Keratinocyte (primary cell): ENCODE data around the gene TAS2R9. TPM values are rescaled to one million over a fixed set of nuclear protein-coding genes. Genes with fewer than 3 reads are reported as not detected.

Experiments used
- DNase-seq: peaks from one replicate; pipeline ENCODE4 v3.0.0-alpha.2; 2011; ENCODE audit warnings: low read depth, missing footprints, low spot score
- FAIRE-seq: peaks from 2 replicates; lab custom pipeline; 2011; peaks lifted over from hg19 to GRCh38; lab: Jason Lieb, UNC
- H2AFZ ChIP-seq: 2 replicates; pipeline ENCODE4 v1.6.0; 2012; ENCODE audit warnings: low read length, control low read depth, inconsistent platforms; ENCODE audit not compliant: control insufficient read depth
- H3K27ac ChIP-seq: 2 replicates; pipeline ENCODE4 v1.5.1; 2011; ENCODE audit warnings: low read length; ENCODE audit not compliant: control insufficient read depth, insufficient read depth
- H3K27me3 ChIP-seq: 3 replicates; pipeline ENCODE4 v1.6.0; 2011; ENCODE audit warnings: low read length; ENCODE audit not compliant: control insufficient read depth, insufficient read depth; ENCODE audit errors: extremely low read depth
- H3K36me3 ChIP-seq, 2 experiments: 2 replicates in 1 of 2; 3 replicates in 1 of 2; pipeline ENCODE4 v1.5.1; 2011; ENCODE audit warnings: low read length in 2 of 2, mild to moderate bottlenecking in 1 of 2; ENCODE audit not compliant: control insufficient read depth in 2 of 2, insufficient read depth in 2 of 2; ENCODE audit errors: extremely low read depth in 1 of 2
- H3K4me1 ChIP-seq: 3 replicates; pipeline ENCODE4 v1.5.1; 2011; ENCODE audit warnings: low read length; ENCODE audit not compliant: control insufficient read depth, insufficient read depth; ENCODE audit errors: extremely low read depth
- H3K4me2 ChIP-seq: 3 replicates; pipeline ENCODE4 v1.6.0; 2011; ENCODE audit warnings: low read depth, low read length; ENCODE audit not compliant: control insufficient read depth, insufficient read depth; ENCODE audit errors: extremely low read depth
- H3K4me3 ChIP-seq, 3 experiments: fragments of 200-600 bp in 1 of 3; sonication (generic) in 1 of 3; 2 replicates in 2 of 3; 3 replicates in 1 of 3; pipeline ENCODE4 v1.5.1; 2011 to 2016; ENCODE audit warnings: low read length in 3 of 3, mild to moderate bottlenecking in 3 of 3, control low read depth in 2 of 3, inconsistent platforms in 1 of 3, low read depth in 1 of 3, mixed read lengths in 1 of 3, mixed run types in 1 of 3, moderate library complexity in 1 of 3; ENCODE audit not compliant: control insufficient read depth in 2 of 3, insufficient read depth in 2 of 3; ENCODE audit errors: extremely low read depth in 1 of 3
- H3K79me2 ChIP-seq: 2 replicates; pipeline ENCODE4 v1.6.0; 2012; ENCODE audit warnings: low read length; ENCODE audit not compliant: control insufficient read depth, insufficient read depth
- H3K9ac ChIP-seq: 3 replicates; pipeline ENCODE4 v1.6.0; 2011; ENCODE audit warnings: low read length; ENCODE audit not compliant: control insufficient read depth, insufficient read depth; ENCODE audit errors: extremely low read depth
- H3K9me1 ChIP-seq: 3 replicates; pipeline ENCODE4 v1.6.0; 2011; ENCODE audit warnings: low read length; ENCODE audit not compliant: control insufficient read depth, insufficient read depth; ENCODE audit errors: extremely low read depth
- H3K9me3 ChIP-seq: 2 replicates; pipeline ENCODE4 v1.5.1; 2012; ENCODE audit warnings: low read depth, low read length; ENCODE audit not compliant: control insufficient read depth
- H4K20me1 ChIP-seq: 3 replicates; pipeline ENCODE4 v1.6.0; 2011; ENCODE audit warnings: low read length; ENCODE audit not compliant: control insufficient read depth, insufficient read depth; ENCODE audit errors: extremely low read depth
- EZH2 ChIP-seq: IDR thresholded peaks from one replicate; pipeline ENCODE4 v1.6.1; 2012; ENCODE audit warnings: inconsistent platforms, mild to moderate bottlenecking, low read length, moderate library complexity
- dilution Hi-C: fragments of 300-500 bp; cut with MboI; formaldehyde crosslinking; loops from one replicate; pipeline ENCODE4 v1.7.0; 2020; ENCODE audit warnings: low sequenced_read_pairs; ENCODE audit not compliant: extremely low pct_ligation_motif_present
- polyA plus RNA-seq, 5 experiments: library from polyadenylated mRNA; depleted of rRNA in 3 of 5; stranded (reverse) in 3 of 5; stranded (forward) in 1 of 5; unstranded in 1 of 5; fragments of >200 nt; gene quantifications; 1 replicate in 1 of 5; 2 replicates in 3 of 5; 3 replicates in 1 of 5; pipeline versions ENCODE4 v1.2.1 to v1.2.3, GENCODE V29; 2011 to 2012; ENCODE audit warnings: missing spikeins in 2 of 5, low read depth in 1 of 5, low replicate concordance in 1 of 5
- TF ChIP-seq, protein P1 (sequence below), 3 experiments: IDR thresholded peaks in 1 of 3; conservative IDR thresholded peaks in 1 of 3; optimal IDR thresholded peaks in 1 of 3; 2 replicates in 2 of 3; 3 replicates in 1 of 3; pipeline versions ENCODE3 to v1.5.1; 2011; ENCODE audit warnings: low read length in 3 of 3, mild to moderate bottlenecking in 3 of 3, moderate library complexity in 2 of 3, control low read depth in 1 of 3, inconsistent platforms in 1 of 3; ENCODE audit not compliant: insufficient read depth in 2 of 3; ENCODE audit errors: extremely low read depth in 1 of 3

Gene TAS2R9
- polyA plus RNA-seq, 1 donor (not counting 4 experiments of a cell fraction or from before 2014, with no cell fraction given) = not detected

DNA sequence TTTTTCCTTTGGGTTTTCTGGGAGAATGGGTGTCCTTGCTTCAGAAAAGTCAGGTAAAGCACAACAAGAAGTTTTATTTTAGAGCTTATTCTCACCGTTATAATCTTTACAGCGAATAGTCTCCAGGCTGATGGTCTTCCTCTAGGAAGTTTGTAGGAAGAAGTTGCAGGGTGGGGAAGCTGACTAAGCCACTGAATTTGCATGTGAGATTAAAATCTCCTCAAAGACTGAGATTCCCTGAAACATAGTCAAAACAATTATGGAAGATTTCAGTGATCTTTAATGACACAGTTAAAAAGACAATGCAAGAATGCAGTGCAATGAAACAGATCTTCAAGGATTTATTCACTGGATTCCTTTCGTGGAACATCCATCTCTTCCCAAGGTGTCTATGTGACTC lies 15.0 kb upstream of the TAS2R9 start:
- no peaks in the 10 kb centered on the region for H3K36me3 ChIP-seq
- H3K9ac ChIP-seq = no peak overlapping the region
- no peak overlapping the region for H3K4me3 ChIP-seq
- H2AFZ ChIP-seq = no peak overlapping the region
- dilution Hi-C loops = no loop called here
- FAIRE-seq (no peak), DNase-seq (no peak)
- H3K27me3 ChIP-seq = no peaks in the 10 kb centered on the region
- no peaks in the 10 kb centered on the region for H3K9me3 ChIP-seq
- H3K79me2 ChIP-seq = no peaks in the 10 kb centered on the region
- no peaks in the 10 kb centered on the region for H3K4me1 ChIP-seq
- H3K4me2 ChIP-seq = no peak overlapping the region
- H3K27ac ChIP-seq = no peak overlapping the region
- H4K20me1 ChIP-seq = no peaks in the 10 kb centered on the region
- TF ChIP-seq EZH2 = no peak
- TF ChIP-seq, protein P1, sequence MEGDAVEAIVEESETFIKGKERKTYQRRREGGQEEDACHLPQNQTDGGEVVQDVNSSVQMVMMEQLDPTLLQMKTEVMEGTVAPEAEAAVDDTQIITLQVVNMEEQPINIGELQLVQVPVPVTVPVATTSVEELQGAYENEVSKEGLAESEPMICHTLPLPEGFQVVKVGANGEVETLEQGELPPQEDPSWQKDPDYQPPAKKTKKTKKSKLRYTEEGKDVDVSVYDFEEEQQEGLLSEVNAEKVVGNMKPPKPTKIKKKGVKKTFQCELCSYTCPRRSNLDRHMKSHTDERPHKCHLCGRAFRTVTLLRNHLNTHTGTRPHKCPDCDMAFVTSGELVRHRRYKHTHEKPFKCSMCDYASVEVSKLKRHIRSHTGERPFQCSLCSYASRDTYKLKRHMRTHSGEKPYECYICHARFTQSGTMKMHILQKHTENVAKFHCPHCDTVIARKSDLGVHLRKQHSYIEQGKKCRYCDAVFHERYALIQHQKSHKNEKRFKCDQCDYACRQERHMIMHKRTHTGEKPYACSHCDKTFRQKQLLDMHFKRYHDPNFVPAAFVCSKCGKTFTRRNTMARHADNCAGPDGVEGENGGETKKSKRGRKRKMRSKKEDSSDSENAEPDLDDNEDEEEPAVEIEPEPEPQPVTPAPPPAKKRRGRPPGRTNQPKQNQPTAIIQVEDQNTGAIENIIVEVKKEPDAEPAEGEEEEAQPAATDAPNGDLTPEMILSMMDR (optimal IDR thresholded peaks at IDR 0.05 in 1 of 3, IDR thresholded peaks at IDR 0.05 in 1 of 3, conservative IDR thresholded peaks at IDR 0.05 in 1 of 3; ENCODE audit: extremely low read depth in 1 of 3, insufficient read depth in 2 of 3, low read length in 3 of 3) = no peak
- no peaks in the 10 kb centered on the region for H3K9me1 ChIP-seq

DNA sequence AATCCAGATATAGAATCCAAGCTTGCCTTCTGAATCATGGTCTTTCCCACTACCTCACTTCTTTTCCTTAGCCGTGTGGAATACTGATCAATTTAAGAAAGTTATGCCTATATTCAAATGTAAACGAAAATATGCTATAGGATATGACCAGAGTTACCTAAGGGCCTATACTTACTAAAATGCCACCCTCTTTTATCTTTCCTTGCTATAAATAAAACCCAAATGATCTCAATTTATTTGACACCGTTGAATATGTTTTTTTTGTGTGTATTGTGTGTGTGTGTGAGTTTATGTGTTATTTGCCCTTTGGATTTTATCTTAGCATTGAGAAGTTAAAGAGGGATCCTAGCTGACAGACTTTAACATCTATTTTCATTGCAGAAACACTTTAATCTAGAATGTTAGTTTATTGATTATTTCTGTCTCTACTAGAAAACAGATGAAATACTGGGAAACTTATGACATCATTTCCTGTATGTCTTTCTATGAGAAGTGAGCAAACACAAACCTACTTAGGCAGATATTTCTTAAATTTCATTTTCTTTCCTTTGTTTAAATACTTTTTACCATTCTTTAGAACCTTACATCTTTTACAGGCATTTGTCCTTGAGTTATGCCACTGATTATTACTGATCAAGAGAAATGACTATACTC lies 2.0 kb upstream of the TAS2R9 start:
- H3K36me3 ChIP-seq = no peaks in the 10 kb centered on the region
- no peak overlapping the region for H2AFZ ChIP-seq
- H3K4me3 ChIP-seq = no peak overlapping the region
- TF ChIP-seq, protein P1 (optimal IDR thresholded peaks at IDR 0.05 in 1 of 3, IDR thresholded peaks at IDR 0.05 in 1 of 3, conservative IDR thresholded peaks at IDR 0.05 in 1 of 3; ENCODE audit: extremely low read depth in 1 of 3, insufficient read depth in 2 of 3, low read length in 3 of 3) = no peak
- no peak for TF ChIP-seq EZH2
- H3K9me1 ChIP-seq = no peaks in the 10 kb centered on the region
- FAIRE-seq (no peak), DNase-seq (no peak)
- dilution Hi-C loops = no loop called here
- H3K9me3 ChIP-seq = no peaks in the 10 kb centered on the region
- H3K79me2 ChIP-seq = no peaks in the 10 kb centered on the region
- H3K27ac ChIP-seq = no peak overlapping the region
- H3K4me1 ChIP-seq = no peaks in the 10 kb centered on the region
- H3K27me3 ChIP-seq = no peaks in the 10 kb centered on the region
- no peak overlapping the region for H3K9ac ChIP-seq
- H3K4me2 ChIP-seq = no peak overlapping the region
- no peaks in the 10 kb centered on the region for H4K20me1 ChIP-seq
